NCI-H526 treated with DMSO at 0.1 percent for 48 hours (cell line): ENCODE measurements around the gene SLC26A8.

Experiments used
- DNase-seq: peaks from one replicate; lab custom pipeline; 2025; lab: John Stamatoyannopoulos, UW

Gene SLC26A8, protein sequence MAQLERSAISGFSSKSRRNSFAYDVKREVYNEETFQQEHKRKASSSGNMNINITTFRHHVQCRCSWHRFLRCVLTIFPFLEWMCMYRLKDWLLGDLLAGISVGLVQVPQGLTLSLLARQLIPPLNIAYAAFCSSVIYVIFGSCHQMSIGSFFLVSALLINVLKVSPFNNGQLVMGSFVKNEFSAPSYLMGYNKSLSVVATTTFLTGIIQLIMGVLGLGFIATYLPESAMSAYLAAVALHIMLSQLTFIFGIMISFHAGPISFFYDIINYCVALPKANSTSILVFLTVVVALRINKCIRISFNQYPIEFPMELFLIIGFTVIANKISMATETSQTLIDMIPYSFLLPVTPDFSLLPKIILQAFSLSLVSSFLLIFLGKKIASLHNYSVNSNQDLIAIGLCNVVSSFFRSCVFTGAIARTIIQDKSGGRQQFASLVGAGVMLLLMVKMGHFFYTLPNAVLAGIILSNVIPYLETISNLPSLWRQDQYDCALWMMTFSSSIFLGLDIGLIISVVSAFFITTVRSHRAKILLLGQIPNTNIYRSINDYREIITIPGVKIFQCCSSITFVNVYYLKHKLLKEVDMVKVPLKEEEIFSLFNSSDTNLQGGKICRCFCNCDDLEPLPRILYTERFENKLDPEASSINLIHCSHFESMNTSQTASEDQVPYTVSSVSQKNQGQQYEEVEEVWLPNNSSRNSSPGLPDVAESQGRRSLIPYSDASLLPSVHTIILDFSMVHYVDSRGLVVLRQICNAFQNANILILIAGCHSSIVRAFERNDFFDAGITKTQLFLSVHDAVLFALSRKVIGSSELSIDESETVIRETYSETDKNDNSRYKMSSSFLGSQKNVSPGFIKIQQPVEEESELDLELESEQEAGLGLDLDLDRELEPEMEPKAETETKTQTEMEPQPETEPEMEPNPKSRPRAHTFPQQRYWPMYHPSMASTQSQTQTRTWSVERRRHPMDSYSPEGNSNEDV

GRCh38 chr6:36023996-36024795, at the start of gene SLC26A8:
TSS of gene SLC26A8 (minus strand) at chr6:36024641. CDS start at chr6:36019707, 4,934 bp downstream.
- DNase-seq = peak; percentile 58

DNA sequence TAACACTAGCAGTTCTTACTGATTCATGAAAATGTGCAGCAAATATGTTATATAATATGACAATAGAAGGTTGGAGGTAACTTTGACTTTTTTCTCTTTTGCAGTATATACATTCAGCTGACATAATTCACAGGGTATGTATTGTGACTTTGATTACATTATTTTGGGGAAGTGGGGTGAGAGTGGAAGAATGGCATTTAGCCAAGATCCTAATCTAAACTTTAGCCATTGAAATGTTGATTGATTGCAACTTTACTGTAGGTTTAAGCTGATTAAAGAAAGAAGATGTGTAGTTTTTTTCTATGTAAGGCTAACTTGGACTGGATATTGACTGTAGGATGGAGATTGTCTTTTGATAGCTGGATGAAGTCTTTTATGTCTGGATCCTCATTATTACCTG, 49.1 kb upstream of the SLC26A8 start:
- no peak for DNase-seq

GRCh38 chr6:36072681-36073080, 48.2 kb upstream of the SLC26A8 start:
- no peak for DNase-seq

- DNase-seq = no peak
These were observed 47.3 kb upstream of the SLC26A8 start for GRCh38 chr6:36071714-36072113.

DNA sequence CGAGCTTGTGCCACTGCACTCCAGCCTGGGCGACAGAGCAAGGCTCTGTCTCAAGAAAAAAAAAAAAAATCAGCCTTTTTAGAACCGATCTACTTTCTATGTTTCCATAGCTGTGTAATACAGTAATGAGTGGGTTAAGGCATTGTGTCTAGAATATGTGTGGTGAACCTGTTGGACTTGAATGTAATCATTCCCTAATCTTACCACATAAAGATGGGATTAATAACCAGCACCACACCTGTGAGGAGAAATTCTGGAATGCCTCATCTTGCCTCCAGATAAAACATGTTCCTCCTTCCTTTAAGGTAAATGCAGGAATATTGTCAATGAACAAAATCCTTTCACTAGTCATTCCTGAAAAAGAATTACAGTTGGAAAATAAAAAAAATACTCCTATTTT, 46.8 kb upstream of the SLC26A8 start:
- no peak for DNase-seq

DNA sequence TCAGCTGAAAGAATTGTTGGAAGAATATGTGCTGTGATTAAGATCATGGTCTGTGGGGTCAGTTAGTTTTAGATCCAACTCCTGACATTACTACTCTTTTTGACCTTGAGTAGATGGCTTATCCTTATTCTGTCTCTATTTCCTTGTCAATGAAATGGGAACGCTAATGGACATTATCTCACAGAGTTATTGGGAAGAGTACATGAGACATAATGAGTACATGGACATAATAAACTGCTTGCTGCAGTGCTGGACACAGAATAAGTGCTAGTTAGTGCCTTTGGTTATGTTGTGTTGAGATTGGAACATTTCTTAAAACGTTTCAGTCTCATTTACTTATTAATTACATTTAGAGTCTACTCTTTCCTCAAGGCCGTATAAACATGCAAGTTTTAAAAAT, 45.8 kb upstream of the SLC26A8 start:
- no peak for DNase-seq

DNA sequence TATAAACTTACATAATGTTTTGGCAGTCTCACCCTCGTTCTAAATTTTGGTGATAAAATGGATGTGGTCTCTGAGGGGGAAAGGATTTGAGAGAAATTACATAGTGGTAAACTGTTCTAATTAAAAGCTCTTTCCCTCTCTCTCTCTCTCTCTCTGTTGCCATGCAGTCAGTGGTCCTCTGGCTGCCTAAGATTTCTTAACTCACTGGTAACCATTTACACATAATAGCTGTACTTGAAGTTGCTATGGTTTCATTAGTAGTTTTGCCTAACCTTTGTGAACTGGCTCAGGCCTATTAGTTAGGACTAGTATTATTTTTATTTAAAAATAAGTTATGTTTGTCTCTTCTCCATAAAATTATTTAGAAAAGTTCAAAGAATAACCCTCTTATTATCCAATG, 45.1 kb upstream of the SLC26A8 start:
- no peak for DNase-seq

DNA sequence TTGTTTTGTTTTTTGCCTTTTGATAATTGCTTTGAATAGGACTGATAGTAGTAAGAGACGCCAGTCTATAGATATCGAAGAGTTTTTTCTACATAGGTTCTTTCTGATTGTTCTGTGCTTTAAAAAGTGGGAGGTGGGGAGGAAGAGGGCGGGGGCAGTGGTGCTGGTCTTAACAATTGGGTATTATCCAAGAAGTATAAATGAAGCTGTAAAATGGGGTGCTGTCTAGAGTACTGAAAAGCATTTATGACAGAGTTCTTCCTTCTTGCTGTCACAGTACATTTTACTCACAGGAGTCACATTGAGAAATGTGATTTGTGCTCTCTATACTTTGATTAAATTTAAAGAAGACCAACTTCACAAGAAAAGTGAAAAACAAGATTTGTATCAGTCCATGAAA, 44.1 kb upstream of the SLC26A8 start:
- DNase-seq = no peak

GRCh38 chr6:36068012-36068392, 43.6 kb upstream of the SLC26A8 start:
- DNase-seq = no peak

- DNase-seq = no peak
These were observed 43.1 kb upstream of the SLC26A8 start for GRCh38 chr6:36067374-36068011.

DNA sequence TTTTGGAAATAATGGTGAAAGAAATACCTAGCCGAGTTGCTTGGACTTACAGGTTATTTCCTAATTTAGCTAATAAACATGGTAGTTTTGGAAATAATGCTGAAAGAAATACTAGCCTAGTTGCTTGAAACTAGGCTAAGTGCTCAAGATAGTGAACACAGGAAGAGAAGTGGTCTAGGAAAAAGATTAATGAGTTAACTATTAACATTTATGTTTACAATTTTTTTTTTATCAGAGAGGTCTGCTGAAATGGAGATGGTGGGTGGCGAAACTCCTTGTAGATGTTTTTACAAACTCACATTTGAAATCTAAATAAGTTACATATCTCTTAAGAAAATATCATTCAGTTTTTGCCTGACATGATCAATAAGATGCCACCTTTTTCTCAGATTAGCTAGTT, 42.4 kb upstream of the SLC26A8 start:
- no peak for DNase-seq

DNA sequence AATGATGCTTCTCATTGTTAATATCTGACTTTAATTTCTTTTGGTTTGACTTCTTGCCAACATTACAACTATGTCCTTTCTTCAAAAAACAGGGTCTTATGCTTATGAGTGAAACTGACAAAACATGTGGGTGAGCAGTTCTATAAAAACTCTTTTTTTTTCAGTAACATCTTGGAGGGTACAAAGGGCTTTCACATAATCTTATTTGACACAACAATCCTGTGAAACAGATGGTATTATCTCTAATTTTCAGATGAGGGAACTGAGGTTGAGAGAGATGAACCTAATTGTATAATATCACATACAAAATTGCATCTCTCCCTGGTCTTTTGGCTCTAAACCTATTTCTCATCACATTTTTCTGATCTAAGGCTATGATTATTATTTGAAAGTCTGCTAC, 41.5 kb upstream of the SLC26A8 start:
- no peak for DNase-seq

DNA sequence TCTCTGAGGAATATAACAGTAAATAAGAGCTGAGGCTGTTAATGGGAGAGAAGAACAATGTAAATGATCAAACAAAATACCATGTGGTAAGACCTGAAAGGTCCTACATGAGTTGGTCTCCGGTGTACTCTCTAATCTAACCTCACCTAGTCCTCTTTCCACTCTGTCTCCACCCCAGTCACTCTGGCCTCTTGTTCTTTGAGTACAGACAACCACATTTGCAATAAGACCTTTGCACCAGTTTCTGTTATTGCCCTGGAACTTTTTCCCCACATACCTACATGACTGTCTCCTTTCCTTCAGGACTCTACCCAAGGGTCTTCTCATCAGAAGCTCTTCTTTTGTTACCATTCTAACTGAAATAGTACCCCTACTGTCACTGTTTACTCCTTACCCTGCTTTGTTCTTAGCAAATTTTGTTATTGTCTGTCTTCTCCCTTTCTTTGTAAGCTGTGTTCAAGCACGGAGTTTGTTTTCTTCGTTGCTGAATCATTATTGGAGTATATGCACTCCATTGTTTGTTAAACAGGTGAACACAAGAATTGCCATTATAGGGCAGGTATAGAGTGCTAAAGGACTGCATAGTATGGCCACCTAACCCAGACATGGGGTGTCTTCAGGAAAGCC, 40.4 kb upstream of the SLC26A8 start:
- DNase-seq = no peak

DNA sequence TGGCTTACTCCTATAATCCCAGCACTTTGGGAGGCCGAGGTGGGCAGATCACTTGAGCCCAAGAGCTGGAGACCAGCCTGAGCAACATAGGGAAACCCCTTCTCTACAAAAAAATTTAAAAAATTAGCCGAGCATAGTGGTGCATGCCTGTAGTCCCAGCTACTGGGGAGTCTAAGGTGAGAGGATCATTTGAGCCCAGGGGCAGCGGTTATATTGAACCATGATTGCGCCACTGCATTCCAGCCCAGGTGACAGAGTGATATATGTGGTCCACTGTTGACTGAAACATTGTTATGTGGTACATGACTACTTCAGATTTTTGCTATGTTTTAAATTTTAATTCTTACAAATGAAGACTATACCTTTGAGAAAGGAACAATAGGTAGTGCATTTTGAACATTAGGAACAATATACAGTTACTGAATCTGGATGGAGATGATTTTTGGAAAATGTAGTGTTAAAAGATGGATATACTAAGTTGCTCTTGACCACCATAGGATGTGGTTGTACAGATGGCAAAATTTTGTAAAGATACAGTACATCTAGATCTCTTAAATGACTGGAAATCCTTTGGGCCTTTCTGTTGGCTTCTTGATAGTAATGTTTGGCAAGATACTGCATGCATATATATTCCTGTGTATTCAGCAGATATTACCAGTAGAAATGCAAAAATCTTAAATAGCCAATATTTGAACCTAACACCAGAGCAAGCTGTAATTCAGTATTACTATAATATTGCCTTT, 39.0 kb upstream of the SLC26A8 start:
- DNase-seq = no peak

- no peak for DNase-seq
These were observed 37.8 kb upstream of the SLC26A8 start for GRCh38 chr6:36062247-36062646.

DNA sequence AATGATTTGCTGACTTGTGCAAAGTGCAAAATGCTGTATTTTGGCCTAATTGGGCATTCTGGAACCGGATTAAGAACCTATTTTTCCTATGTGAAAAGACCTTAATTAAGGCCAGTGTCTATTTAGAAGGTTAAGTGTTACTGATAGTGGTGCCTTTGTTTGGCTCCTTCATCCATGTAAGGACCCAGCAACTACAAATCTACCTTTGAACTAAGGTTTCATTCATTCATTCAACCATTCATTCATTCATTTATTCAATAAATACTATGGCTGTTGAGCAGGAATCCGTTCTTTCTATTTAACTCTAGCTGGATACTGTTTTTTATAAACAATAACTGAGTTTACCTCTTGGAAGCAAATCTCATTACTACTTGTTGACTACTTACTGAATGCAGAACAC, 36.8 kb upstream of the SLC26A8 start:
- no peak for DNase-seq

DNA sequence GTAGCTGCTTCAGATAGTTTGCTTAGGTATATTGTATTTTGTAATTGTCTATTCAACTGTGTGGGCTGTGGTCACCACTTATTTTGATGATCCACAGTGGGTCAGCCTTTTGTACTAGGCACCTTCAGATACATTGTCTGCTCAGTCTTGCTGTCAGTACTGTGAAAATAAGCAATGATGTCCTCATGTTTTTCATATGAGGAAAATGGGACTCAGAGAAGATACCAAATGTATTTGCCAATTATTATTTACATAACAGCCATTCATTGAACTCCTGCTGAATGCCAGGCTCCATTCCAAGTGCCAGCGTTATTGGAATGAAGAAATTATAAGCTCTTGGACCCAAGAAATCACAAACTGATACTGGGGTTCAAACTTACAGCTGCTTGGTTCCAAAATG, 31.7 kb upstream of the SLC26A8 start:
- DNase-seq = no peak

DNA sequence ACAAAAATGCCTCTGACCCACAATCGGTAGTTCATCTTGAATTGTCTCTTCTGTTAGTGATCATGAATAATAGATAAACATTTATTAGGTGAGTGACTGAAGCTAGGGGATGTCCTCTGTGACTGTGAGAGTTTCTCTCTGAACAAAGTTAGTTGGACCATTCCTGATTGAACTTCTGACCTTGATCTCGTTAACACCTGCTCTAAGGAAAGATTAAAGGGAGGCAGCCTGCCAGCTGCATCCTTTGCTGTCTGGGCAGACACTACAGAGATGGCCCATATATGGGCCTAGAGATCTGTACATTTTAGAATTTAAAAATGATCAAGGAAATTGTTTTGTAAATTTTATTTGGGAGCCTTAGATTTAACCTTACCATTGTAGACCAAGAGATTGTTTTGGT, 30.5 kb upstream of the SLC26A8 start:
- no peak for DNase-seq

DNA sequence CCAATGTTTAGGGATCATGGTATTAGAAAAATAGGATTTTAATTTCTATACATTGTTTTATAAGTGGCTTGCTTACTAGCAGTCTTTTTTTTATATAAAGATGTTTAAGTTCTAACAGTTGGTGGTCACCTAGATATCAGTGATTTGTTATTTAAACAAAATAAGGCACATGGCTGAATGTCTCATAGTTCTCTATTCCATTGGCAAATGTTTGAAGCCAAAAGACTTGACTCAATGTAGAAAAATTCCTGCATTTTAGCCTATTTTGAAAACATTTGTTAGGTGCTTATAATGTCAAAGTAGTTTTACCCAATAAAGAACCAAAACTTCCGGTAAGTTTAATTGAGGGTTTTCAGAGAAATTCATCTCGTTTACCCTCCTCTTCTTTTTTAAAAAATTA, 30.0 kb upstream of the SLC26A8 start:
- no peak for DNase-seq

- no peak for DNase-seq
These were observed 29.4 kb upstream of the SLC26A8 start for GRCh38 chr6:36053878-36054277.

DNA sequence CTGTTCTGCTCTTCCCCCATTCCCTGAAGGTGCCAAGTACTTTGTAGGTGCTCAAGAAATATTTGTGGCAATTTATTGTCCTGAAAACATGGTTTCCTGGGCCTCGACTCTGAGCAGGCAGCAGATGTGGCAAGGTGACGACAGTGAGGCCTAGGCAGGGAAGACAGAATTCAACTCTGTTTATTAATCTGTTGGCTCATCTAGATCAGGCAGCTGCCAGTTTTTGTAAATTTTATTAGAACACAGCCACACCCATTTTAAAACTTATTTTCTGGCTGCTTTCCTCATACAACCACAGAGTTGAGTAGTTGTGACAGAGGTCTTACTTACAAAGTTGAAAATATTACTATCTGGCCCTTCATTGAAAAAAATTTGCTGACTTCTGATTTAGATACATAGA, 27.7 kb upstream of the SLC26A8 start:
- DNase-seq = no peak
